HepG2 (cell line): ENCODE measurements around the gene RNF40. TPM values are rescaled to one million over a fixed set of nuclear protein-coding genes. Genes with fewer than 3 reads are reported as not detected.

Source experiments
- ARHGAP35 ChIP-seq: sonication (generic); formaldehyde crosslinking; IDR thresholded peaks from 2 replicates; pipeline ENCODE4 v1.9.0; 2022; ENCODE audit warnings: mild to moderate bottlenecking, inconsistent platforms, moderate library complexity, missing genetic modification reagents, borderline replicate concordance
- ARID3A ChIP-seq: IDR thresholded peaks from 2 replicates; pipeline ENCODE4 v1.6.1; 2012; ENCODE audit warnings: low read depth, low read length, improper control_type of control experiment
- ATF5 ChIP-seq: sonication (generic); formaldehyde crosslinking; IDR thresholded peaks from 2 replicates; pipeline ENCODE4 v1.4.0; 2020; ENCODE audit warnings: mild to moderate bottlenecking, low read depth, missing genetic modification reagents
- CREB1 ChIP-seq, 2 experiments: fragments of 450-650 bp in 1 of 2; IDR thresholded peaks; 2 replicates each; pipeline ENCODE4 v1.6.1; 2016 to 2017; ENCODE audit warnings: control low read depth in 1 of 2, mild to moderate bottlenecking in 1 of 2, missing compliant biosample characterization in 1 of 2, missing genetic modification characterization in 1 of 2
- DDIT3 ChIP-seq: sonication (generic); formaldehyde crosslinking; IDR thresholded peaks from 2 replicates; pipeline ENCODE4 v1.4.0; 2020; ENCODE audit warnings: mild to moderate bottlenecking, missing genetic modification reagents
- ELF1 ChIP-seq: sonication (generic); formaldehyde crosslinking; IDR thresholded peaks from 2 replicates; pipeline ENCODE4 v1.4.0; 2020; ENCODE audit warnings: missing genetic modification reagents
- GLI4 ChIP-seq: sonication (generic); formaldehyde crosslinking; IDR thresholded peaks from 2 replicates; pipeline ENCODE4 v1.5.1; 2020; ENCODE audit warnings: missing genetic modification reagents, mild to moderate bottlenecking, moderate library complexity, borderline replicate concordance
- KLF6 ChIP-seq: IDR thresholded peaks from 2 replicates; pipeline ENCODE4 v1.8.0; 2016; ENCODE audit warnings: missing biosample characterization, missing genetic modification reagents
- MAF1 ChIP-seq: sonication (generic); formaldehyde crosslinking; IDR thresholded peaks from 2 replicates; pipeline ENCODE4 v1.5.0; 2020; ENCODE audit warnings: missing genetic modification reagents, borderline replicate concordance
- NCOA5 ChIP-seq: sonication (generic); formaldehyde crosslinking; IDR thresholded peaks from 2 replicates; pipeline ENCODE4 v1.4.0; 2020; ENCODE audit warnings: missing genetic modification reagents
- PTBP1 ChIP-seq: fragments of 200-400 bp; formaldehyde crosslinking; IDR thresholded peaks from 2 replicates; pipeline ENCODE4 v1.6.1; 2018; ENCODE audit warnings: low read length, low read depth; ENCODE audit not compliant: poor library complexity, severe bottlenecking
- RFX5 ChIP-seq: IDR thresholded peaks from 2 replicates; pipeline ENCODE4 v1.6.1; 2011; ENCODE audit warnings: low read depth, low read length, improper control_type of control experiment
- SMARCC2 ChIP-seq: fragments of 450-650 bp; IDR thresholded peaks from 2 replicates; pipeline ENCODE4 v1.6.1; 2017; ENCODE audit warnings: antibody characterized with exemption, mild to moderate bottlenecking
- ZBTB20 ChIP-seq: sonication (generic); formaldehyde crosslinking; IDR thresholded peaks from 2 replicates; pipeline ENCODE4 v1.8.1; 2023; ENCODE audit warnings: missing genetic modification reagents, low read depth, mild to moderate bottlenecking, borderline replicate concordance
- ZNF101 ChIP-seq: sonication (generic); formaldehyde crosslinking; IDR thresholded peaks from 2 replicates; pipeline ENCODE4 v1.4.0; 2020; ENCODE audit warnings: mild to moderate bottlenecking, low read depth, missing genetic modification reagents, borderline replicate concordance
- ZNF598 ChIP-seq: sonication (generic); formaldehyde crosslinking; IDR thresholded peaks from 2 replicates; pipeline ENCODE4 v1.5.1; 2020; ENCODE audit warnings: mild to moderate bottlenecking, missing genetic modification reagents, borderline replicate concordance
- ZNF644 ChIP-seq: IDR thresholded peaks from 2 replicates; pipeline ENCODE4 v1.6.1; 2016; ENCODE audit warnings: low read depth
- ZNF7 ChIP-seq: IDR thresholded peaks from 2 replicates; pipeline ENCODE4 v1.6.1; 2016; ENCODE audit warnings: missing biosample characterization, missing genetic modification reagents
- ZNF776 ChIP-seq: sonication (generic); formaldehyde crosslinking; IDR thresholded peaks from 2 replicates; pipeline ENCODE4 v1.4.0; 2020; ENCODE audit warnings: mild to moderate bottlenecking, missing genetic modification reagents
- polyA plus RNA-seq, 8 experiments: library from polyadenylated mRNA; depleted of rRNA in 3 of 8; stranded (reverse) in 7 of 8; unstranded in 1 of 8; fragments of >200 nt; fragmentation: Illumina TruSeq in 4 of 8; extraction: Trizol in 4 of 8; gene quantifications; 2 replicates each; pipeline versions ENCODE4 v1.2.1 to v1.2.3, GENCODE V29; 2011 to 2016; ENCODE audit warnings: low read depth in 4 of 8, missing spikeins in 1 of 8, mixed read lengths in 1 of 8; ENCODE audit not compliant: insufficient read depth in 1 of 8
- total RNA-seq, 5 experiments: library from RNA; depleted of rRNA; stranded (reverse); fragments of >200 nt; fragmentation: Illumina TruSeq; extraction: Trizol; gene quantifications; 2 replicates each; pipeline ENCODE4 v1.2.3, GENCODE V29; 2016; ENCODE audit warnings: low read depth in 1 of 5
- TF ChIP-seq, protein P1 (sequence below): sonication (generic); formaldehyde crosslinking; IDR thresholded peaks from 2 replicates; pipeline ENCODE4 v1.5.0; 2020; ENCODE audit warnings: missing genetic modification reagents
- TF ChIP-seq, protein P2 (sequence below): sonication (generic); formaldehyde crosslinking; IDR thresholded peaks from 2 replicates; pipeline ENCODE4 v1.5.0; 2020; ENCODE audit warnings: mild to moderate bottlenecking, missing genetic modification reagents
- TF ChIP-seq, protein P3 (sequence below): sonication (generic); formaldehyde crosslinking; IDR thresholded peaks from 2 replicates; pipeline ENCODE4 v1.8.1; 2022; ENCODE audit warnings: mild to moderate bottlenecking, missing genetic modification reagents

RNF40 gene
- total and polyA plus RNA-seq, 2 of the 13 experiments (the other 11 are each of a cell fraction or from before 2014, with no cell fraction given) = 84.0 to 85.6 TPM

- TF ChIP-seq ZBTB20 (CRISPR knock-in tag) = no peak; the same call in 1 of the 2 replicates
- TF ChIP-seq ATF5 (CRISPR knock-in tag) = 0 out of 2 replicates have a peak, but pooled peaks have one; percentile 19
- no peak for TF ChIP-seq PTBP1
- TF ChIP-seq ZNF776 (CRISPR knock-in tag) = peak; percentile 78
- TF ChIP-seq DDIT3 (CRISPR knock-in tag) = no peak
- peak; percentile 96 for TF ChIP-seq ZNF598
- peak; percentile 46; the same call in 1 of the 2 replicates for TF ChIP-seq MAF1 (CRISPR knock-in tag)
- TF ChIP-seq GLI4 (CRISPR knock-in tag) = peak; percentile 93
- no peak for TF ChIP-seq SMARCC2
- TF ChIP-seq ELF1 (CRISPR knock-in tag) = peak; percentile 87
- no peak for TF ChIP-seq ZNF644 (CRISPR knock-in tag)
- TF ChIP-seq NCOA5 = peak; percentile 77
- no peak for TF ChIP-seq ARID3A
- TF ChIP-seq KLF6 (CRISPR knock-in tag) = peak; percentile 74
- TF ChIP-seq, protein P1, sequence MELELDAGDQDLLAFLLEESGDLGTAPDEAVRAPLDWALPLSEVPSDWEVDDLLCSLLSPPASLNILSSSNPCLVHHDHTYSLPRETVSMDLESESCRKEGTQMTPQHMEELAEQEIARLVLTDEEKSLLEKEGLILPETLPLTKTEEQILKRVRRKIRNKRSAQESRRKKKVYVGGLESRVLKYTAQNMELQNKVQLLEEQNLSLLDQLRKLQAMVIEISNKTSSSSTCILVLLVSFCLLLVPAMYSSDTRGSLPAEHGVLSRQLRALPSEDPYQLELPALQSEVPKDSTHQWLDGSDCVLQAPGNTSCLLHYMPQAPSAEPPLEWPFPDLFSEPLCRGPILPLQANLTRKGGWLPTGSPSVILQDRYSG = no peak
- TF ChIP-seq RFX5 = no peak
- TF ChIP-seq ZNF101 (CRISPR knock-in tag) = no peak
- TF ChIP-seq, protein P2, sequence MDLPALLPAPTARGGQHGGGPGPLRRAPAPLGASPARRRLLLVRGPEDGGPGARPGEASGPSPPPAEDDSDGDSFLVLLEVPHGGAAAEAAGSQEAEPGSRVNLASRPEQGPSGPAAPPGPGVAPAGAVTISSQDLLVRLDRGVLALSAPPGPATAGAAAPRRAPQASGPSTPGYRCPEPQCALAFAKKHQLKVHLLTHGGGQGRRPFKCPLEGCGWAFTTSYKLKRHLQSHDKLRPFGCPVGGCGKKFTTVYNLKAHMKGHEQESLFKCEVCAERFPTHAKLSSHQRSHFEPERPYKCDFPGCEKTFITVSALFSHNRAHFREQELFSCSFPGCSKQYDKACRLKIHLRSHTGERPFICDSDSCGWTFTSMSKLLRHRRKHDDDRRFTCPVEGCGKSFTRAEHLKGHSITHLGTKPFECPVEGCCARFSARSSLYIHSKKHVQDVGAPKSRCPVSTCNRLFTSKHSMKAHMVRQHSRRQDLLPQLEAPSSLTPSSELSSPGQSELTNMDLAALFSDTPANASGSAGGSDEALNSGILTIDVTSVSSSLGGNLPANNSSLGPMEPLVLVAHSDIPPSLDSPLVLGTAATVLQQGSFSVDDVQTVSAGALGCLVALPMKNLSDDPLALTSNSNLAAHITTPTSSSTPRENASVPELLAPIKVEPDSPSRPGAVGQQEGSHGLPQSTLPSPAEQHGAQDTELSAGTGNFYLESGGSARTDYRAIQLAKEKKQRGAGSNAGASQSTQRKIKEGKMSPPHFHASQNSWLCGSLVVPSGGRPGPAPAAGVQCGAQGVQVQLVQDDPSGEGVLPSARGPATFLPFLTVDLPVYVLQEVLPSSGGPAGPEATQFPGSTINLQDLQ (CRISPR knock-in tag) = peak; percentile 70
- no peak for TF ChIP-seq ZNF7
- peak; percentile 92 for TF ChIP-seq ARHGAP35
- TF ChIP-seq CREB1 (IDR thresholded peaks at IDR 0.05) = peak; percentile 55
- TF ChIP-seq CREB1 (CRISPR knock-in tag; IDR thresholded peaks at IDR 0.05) = peak; percentile 44; the same call in 1 of the 2 replicates
- TF ChIP-seq, protein P3, sequence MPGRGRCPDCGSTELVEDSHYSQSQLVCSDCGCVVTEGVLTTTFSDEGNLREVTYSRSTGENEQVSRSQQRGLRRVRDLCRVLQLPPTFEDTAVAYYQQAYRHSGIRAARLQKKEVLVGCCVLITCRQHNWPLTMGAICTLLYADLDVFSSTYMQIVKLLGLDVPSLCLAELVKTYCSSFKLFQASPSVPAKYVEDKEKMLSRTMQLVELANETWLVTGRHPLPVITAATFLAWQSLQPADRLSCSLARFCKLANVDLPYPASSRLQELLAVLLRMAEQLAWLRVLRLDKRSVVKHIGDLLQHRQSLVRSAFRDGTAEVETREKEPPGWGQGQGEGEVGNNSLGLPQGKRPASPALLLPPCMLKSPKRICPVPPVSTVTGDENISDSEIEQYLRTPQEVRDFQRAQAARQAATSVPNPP (CRISPR knock-in tag) = peak; percentile 96; the same call in 1 of the 2 replicates
Measured at GRCh38 chr16:30775392-30776188, 13.5 kb downstream of the RNF40 start (continued).
